Tibial nerve (tissue), 3 donors: ENCODE measurements around the gene GRXCR1.

Experiments used
- EP300 ChIP-seq, 2 donors: sonication (generic); formaldehyde crosslinking; IDR thresholded peaks; one replicate each; pipeline ENCODE4 v1.6.1; 2017; ENCODE audit warnings: antibody characterized with exemption in 2 of 2, mild to moderate bottlenecking in 1 of 2
- POLR2A ChIP-seq, 2 donors: fragments of 450-650 bp; IDR thresholded peaks; one replicate each; pipeline ENCODE4 v1.6.1; 2017; ENCODE audit warnings: antibody characterized with exemption in 2 of 2, mild to moderate bottlenecking in 2 of 2, moderate library complexity in 2 of 2

DNA sequence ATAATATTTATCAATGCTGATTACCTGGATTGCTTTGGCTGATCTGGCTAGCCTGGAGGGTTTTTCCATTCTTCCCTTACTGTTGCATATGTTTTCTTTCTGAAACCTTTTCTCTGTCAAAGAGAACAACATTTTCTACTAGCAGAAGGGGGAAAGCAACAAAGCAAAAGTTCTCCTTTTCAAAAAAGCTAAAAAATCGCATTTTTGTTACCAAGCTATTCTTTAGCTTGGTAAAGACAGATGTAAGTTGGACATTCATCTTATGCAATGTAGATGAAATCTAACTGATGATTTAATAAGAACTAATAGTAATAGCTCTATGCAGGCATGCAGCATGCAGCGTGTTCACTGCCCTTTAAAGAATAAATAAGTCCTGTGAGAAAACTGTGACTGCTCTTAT lies at the start of gene GRXCR1:
- no peak for TF ChIP-seq EP300 (IDR thresholded peaks at IDR 0.05)
- TF ChIP-seq POLR2A (IDR thresholded peaks at IDR 0.05), result no peak
